ENCODE data around the gene PYY.
"Not testable (repeated sequence)": the region's sequence is repeated elsewhere in the genome, so short reads cannot be mapped to it uniquely, and the experiment has no call there.

PYY gene

DNA sequence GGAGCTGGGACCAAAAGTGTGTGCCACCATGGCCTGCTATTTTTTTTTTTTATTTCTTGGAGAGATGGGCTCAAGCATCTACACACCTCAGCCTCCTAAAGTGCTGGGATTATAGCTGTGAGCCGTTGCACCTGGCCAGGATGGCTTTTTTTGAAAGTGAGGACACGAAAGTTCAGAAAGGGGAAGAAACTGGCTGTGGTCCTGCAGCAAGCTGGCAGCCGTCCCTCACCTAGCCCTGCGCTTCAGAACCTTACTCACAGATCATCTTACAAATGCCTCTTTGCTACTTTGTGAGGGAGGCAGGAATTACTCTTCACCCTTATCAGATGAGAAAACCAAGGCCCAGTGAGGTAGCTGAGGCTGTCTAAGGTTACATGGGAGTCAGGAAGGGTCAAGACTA is 7.0 kb downstream of the PYY start:
- DNase-seq (ENCODE audit: low read depth in 2 of 2) = no peak

DNA sequence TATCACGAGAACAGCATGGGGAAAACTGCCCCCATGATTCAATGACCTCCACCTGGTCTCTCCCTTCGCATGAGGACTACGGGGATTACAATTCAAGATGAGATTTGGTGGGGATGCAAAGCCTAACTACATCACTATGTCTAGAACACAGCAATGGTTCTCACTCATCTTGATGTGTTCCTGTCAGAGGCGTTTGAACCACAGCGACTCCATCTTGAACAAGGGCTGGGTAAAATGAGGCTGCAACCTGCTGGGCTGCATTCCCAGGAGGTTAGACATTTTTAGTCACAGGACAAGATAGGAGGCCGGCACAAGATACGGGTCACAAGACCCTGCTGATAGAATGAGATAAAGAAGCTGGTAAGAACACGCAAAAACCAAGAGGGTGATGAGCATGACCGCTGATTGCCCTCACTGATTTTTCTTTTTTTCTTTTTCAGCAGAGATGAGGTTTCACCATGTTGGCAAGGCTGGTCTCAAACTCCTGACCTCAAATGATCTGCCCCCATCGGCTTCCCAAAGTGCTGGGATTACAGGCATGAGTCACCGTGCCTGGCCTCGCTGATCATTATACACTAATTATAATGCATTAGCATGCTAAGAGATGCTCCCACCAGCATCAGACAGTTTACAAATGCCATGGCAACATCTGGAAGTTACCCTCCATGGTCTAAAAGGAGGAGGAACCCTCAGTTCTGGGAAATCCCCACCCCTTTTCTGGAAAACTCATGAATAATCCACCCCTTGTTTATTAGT is 8.5 kb downstream of the PYY start:
- DNase-seq (ENCODE audit: low read depth in 2 of 2) = peak; percentile 27 to 45

DNA sequence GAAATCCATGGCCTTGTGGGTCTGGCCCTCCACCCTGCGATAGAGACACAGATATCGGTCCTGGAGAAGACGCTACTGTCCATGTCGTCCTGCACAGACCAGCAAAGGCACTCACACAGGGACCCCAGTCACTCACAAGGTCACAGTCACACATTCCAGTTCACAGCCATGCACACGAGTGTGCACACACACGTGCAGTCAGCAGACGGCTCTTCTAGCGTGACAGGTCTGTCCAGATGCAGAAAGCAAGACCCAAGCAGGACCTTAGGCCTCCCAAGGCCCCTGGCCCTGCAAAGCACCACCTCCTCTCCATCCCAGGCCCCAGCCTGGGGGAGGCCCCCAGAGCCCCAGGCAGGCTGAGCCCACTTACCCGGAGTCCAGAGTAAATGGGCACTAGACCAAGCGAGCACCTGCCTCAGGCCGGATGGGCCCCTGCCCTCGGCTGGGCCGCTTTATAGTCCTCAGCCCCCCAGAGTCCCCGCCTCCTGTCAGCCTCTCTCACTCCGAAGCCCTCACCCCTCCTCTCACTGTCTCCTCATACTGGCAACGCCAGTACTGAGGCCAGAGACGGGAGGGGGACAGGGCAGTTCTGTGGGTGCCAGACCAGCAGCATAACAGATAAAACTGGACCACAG is 11.6 kb downstream of the PYY start, which contains the start of gene PPY:
Gene PPY (minus strand): TSS at position 426 of the 635 bp plus-strand sequence. CDS start 822 bp downstream, outside the sequence.
- no peak for DNase-seq (ENCODE audit: low read depth in 2 of 2)

DNA sequence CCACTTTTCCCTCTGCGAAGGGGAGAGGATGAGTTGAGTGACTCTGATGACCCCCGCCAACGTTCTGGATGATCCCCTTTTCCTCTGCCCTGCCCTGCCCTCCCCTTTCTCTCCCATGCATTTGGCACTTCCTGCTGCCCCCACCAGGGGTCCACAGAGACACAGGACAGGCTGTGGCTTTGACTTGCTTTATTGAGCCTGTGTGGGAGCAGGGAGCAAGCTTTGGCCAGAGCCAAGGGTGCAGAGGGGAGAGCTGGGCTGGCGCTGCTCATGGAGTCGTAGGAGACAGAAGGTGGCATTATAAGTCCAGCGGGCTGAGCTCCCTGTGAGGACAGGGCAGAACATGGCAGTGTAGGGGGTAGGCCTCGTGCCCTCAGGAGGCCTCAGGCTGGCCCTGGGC is 13.1 kb downstream of the PYY start:
- no peak for DNase-seq (ENCODE audit: low read depth in 2 of 2)

DNA sequence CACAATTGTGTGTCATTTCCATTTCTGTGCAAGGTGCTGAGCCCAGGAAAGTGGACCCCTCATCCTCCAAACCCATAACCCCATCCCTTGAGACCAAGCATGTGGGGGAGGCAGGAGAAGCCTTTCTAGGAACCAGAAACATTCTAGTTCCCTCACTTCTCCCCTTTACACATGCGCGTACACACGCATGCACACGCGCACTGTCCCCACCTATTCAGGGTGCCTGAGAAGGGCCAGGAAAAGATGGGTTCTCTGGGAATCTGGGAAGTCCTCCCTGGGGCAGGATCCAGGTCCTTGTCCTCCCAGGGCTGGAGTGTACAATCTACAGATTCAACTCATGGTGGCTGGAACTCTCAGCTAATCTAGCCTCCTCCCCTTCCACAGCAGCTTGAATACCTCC is 13.9 kb downstream of the PYY start:
- DNase-seq (ENCODE audit: low read depth in 2 of 2) = no peak

DNA sequence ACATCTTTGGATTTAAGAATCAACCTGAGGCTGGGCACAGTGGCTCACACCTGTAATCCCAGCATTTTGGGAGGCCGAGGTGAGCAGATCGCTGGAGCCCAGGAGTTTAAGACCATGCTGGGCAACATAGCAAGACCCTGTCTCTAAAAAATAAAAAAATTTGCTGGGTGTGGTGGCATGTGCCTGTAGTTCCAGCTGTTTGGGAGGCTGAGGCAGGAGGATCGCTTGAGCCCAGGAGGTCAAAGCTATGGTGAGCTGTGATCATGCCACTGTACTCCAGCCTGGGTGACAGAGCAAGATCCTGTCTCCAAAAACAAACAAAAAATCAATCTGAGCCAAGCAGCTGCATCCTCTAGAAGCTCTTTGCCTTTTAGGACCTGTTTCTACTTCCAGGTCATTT is 14.3 kb downstream of the PYY start:
- DNase-seq (ENCODE audit: low read depth in 2 of 2) = not testable (repeated sequence)

DNA sequence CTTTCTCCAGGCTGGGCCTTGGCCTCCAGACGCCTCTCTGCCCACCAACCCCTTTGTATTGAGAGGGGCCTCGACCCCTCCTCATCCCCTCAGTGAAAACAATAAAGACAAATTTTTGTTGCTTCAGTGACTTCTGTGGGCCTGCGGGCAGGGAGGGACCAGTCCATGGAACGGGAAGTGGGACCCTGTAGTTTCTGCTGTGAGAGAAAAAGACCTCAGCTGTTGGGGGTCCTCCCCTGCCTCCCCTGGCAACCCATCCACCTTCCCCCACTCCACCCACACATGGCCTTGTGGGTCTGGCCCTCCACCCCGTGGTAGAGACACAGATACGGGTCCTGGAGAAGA is 14.9 kb downstream of the PYY start:
- no peak for DNase-seq (ENCODE audit: low read depth in 2 of 2)

DNA sequence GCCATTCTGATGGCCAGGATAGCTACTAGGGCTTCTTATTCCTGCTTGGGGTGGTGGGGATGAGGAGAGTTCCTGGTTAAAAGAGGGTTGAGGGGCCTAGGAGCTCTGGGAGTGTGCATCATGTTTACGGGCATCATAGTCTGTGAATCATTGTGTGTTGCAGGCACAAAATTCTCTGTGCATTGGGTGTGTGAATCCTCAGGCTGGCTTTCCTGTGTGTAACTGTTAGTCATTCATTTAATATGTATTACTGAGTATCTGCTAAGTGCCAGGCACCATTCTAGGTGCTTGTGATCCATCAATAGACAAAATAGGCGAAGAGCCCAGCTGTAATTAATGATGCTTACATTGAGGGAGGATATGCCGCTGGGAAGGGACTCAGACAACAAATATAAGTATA is 17.3 kb downstream of the PYY start:
- no peak for DNase-seq (ENCODE audit: low read depth in 2 of 2)

DNA sequence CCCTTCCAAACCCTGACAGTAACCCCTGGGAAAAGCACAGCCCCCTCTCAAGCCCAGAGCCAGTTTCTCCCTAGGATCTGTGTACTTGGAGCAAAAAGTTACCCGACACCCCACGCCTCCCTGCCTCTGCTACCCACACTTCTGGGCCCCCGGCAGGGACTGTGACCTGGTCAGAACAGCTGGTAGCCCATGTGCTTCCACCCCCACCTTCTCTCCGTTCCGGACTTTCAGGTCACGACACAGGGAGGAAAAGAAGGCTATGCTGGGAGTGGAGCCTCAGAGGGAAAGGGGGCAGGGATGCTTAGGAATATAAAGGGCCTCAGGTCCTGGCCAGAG is 17.8 kb downstream of the PYY start:
- DNase-seq (ENCODE audit: low read depth in 2 of 2) = no peak

DNA sequence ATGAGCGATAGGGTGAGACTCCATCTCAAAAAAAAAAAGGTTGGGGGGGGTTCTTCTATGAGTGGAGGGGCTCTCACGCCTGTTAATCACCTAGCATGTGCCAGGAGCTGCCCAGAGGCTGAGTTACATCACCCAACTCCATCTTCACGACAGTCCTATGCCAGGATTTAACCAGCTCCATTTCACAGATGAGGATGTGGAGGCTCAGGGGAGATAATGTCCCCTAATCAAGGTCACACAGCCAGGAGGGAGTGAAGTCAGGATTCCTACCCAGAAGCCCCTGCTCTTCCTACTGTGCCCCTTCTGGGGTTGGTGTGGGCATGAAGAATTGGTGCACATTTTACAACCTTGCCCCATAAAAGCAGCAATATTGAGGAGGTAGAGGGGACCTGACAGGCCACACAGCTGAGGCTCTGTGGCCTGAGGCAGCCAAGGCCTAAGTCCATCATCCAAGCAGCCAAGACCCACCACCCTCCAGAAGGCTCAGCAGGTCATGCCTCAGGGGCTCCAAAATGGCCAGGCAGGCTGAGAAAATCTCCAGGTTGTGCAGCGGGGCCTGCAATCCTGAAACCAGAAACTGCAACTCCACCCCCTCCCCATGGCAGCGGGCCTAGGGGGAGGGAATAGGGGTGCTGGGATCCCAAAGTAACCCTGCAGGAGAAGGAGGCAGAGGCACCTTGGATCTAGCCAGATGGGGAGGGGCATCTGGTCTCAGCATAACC is 18.4 kb downstream of the PYY start:
- DNase-seq (ENCODE audit: low read depth in 2 of 2) = no peak

DNA sequence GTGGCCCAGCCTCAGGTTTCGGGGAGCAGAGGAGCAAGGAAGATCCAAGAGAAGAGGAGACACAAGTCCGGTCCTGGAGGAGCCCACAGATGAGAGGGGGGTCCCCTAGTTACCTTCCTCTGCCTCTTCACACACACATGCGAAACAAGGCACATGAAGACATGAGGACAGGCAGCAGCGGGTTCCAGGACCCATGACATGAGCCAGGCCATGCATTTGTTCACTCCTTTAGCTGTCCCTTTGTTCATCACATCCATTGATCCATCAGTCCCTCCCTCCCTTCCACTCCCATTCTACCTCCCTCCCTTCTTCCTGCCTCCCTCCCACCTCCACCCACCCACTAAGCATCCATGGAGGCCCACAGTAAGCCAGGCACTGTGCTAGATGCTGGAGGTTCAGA is 20.8 kb downstream of the PYY start:
- no peak for DNase-seq (ENCODE audit: low read depth in 2 of 2)

DNA sequence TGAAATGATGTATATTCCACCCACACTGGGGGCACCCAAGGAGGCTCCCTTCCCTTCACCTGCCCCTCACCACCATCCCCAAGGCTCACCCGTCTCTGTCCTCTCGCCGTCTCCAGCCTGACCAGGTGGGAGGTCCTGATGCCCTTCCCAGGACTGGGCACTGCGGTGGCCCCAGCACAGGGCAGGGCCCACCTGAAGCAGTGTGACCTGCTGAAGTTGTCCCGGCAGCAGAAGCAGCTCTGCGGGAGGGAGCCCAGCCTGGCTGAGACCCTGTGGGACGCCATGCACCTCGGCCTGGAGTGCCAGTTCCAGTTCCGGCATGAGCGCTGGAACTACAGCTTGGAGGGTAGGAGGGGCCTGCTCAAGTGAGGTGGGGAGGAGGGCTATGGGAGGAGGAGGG is 21.4 kb downstream of the PYY start:
- no peak for DNase-seq (ENCODE audit: low read depth in 2 of 2)

DNA sequence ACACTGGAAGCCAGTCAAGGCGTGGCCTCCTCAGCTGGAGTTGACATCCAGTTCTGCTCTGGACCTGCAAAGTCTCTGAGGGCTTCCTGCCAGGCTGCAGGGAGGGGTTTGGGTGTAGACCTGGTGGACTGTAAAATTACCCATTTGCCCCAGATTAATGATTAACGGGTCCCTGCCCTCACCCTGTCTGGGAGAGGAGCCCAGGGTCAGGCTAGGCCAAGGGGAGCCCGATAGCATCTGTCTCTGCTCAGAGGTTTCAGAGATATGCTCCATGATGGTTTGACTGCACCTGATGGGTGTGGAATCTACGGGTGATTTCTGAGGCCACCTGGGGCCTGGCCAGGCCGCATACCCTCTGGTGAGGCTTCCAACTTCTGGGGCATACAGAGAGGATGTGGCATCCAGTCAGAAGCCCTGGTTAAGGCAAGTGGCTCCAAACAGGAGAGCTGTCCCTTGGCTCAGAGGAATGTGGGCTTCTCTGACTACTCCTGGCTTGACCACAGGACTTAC is 22.6 kb downstream of the PYY start:
- DNase-seq (ENCODE audit: low read depth in 2 of 2) = no peak

DNA sequence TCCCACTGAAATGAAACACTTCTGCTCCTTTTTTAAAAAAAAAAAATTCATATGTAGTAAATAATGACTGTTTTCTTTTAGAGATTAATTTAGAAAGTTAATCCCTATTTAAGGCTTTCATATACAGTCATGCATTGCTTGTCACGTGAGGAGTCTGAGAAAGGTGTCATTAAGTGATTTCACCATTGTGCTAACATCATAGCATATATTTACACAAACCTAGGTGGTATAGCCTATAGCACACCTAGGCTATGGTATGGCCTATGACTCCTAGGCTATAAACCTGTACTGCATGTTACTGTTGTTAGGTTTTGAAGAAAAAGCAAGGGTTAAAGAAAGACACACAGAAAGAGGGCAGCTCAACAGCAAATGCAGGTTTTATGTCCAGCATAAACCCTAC is 25.1 kb downstream of the PYY start:
- DNase-seq (ENCODE audit: low read depth in 2 of 2) = no peak

DNA sequence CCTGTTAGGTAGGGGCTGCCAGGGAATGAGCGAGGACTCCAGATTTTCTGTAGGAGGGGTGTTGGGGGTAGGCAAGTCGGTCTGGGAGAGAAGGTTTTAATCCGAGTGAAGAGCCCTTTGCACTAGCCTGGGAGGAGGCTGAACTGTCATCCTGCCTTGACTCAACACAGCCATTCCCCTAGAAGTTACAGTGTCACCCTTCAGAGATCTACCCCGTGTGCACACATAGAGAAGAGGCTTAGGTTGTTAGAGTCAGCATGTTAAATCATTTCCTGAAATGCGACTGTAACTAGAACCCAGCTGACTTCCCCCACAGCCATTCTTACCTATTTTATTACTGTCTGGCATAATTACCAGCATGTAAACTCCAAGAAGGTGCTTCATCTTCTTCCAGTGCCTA is 25.8 kb downstream of the PYY start:
- DNase-seq (ENCODE audit: low read depth in 2 of 2) = not testable (repeated sequence)

DNA sequence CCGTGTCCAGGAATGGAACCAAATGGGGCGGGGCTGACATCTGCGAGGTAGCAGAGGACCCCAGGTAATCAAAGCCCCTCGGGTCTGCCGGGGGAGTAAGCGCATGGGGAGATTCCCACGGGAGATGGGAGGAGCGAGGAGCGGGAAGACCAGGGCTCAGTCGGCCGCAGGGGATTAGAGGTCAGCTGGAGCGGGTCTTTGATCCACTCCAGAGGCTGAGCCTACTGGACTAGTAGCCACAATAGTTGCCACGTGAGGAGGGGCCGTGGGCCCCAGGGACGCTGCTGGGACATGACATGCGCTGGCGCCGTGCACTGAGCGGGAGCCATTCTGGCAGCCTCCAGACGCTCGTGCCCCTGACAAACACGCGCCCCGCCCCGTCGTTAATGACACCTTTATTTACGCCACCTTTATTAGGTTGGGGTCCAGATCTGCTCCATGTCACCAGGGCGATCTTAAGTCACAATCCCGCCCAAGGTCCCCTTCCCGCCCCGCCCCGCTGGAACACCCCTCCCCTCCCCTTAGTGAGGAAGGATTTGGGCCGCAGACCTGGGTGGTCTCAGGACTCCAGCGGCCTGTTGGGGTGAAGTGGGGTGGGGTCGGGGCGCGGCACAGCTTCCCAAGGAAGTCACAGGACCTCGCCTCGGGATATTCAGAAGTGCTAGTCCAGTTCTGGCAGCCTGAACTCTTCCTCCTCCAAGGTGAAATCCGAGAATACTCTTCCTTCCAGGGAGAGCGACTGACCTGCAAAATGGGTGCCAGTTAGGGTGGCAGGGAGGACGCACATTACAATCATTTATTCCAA is 26.5 kb downstream of the PYY start:
- no peak for DNase-seq (ENCODE audit: low read depth in 2 of 2)

DNA sequence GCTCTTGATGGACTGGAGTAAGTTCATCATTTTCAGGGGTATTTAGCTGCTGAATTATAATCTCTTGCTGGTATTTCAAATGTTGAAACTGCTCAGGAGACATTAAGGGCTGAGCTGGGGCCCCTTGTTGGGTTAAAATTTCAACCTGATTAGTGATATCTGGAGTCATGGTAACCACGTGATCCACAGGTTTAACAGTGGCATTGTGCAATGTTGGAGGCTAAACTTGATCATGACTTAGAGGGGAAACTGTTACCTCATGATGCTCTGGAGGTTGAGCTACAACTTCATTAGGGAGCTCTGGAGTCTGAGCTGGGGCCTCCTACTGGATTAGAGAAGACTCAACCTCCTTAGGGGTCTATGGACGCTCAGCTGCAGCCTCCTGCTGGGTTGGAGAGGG is 29.2 kb downstream of the PYY start:
- DNase-seq (ENCODE audit: low read depth in 2 of 2) = no peak

DNA sequence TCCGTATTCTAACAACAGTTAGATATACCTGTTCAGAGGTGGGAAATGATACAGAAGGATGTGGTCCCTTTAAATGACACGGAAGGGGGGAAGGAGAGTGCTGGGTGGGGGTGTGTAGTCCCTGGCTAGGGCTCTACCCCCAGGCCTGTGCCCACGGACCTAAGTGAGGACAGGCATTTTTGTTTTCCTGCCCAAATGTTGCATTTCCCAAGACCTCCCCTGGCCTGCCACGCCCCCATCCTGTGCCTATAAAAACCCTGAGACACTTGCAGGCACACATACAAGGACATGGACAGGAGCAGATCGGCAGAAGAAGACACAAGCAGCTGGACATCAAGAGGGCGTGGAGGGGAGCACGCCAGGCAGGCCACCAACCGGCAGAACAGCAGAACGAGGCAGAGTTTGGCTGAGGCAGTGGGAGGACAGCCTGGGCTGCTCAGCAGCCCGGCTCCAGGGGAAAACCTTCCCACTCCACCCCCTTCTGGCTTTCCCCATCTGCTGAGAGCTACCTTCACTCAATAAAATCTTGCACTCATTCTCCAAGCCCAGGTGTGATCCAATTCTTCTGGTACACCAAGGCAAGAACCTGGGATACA is 33.1 kb downstream of the PYY start:
- no peak for DNase-seq (ENCODE audit: low read depth in 2 of 2)

DNA sequence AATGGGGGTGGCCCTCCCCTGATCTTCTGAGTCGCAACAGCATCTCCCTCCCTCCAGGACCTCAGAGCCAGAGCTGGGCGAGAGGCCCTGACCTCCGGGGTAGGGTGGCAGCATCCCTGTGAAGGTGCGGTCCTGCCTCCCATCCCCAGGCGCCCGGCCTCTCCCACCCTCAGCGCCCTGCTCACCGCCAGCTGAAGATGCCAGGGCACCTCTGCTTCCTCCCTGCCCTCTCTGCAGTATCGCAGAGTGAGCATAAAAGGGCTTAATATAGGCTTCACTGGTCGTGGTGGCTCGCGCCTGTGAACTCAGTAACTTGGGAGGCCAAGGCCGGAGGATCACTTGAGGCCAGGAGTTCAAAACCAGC is 35.7 kb downstream of the PYY start:
- no peak for DNase-seq (ENCODE audit: low read depth in 2 of 2)

DNA sequence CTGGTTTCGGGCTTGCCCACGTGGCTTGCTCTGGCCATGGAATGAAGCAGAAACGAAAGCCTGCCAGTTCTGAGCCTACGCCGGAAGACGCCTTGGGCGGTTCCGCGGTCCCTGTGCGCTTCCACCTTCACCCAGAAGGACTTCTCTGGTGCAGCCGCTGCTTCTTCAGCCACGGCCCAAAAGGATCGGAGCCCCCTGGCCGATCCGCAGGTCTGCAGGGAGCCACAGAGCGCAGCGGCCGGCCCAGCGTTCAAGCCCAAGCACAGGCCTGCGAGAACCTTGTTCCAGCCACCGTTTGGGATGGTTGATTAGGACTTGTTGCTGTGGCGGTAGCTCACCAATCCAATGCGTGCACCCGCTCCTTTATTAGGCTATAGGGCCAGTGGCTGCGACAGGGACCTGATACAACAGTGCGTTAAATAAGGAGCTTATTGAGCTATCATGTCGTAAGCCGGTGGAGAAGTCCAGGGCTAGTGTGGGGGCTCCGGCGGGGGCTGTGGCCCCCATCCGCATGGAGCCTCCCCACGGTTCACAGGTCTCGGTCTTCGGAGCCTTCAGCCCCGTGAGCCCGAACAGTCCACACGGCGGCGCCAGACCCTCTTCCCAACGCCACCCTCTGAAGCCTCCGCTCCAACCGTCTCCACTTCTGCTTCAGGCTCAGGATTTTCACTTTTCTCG is 36.3 kb downstream of the PYY start:
- DNase-seq (ENCODE audit: low read depth in 2 of 2) = no peak

DNA sequence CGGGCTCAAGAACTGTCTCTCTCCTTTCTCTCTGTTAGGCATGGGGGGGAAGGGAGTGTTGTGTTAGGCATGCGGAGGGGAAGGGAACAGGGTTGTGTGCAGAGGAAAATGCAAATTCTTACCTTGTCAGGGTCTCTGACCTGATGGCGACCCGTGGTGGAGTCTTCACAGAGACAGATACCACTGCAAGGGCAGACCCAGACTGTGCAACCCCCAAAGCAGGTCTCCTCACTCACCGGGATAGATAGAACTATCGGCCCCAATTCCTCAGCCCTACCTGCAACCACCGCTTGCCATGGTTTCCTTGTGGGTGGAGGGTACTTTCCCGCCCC is 36.8 kb downstream of the PYY start:
- DNase-seq (ENCODE audit: low read depth in 2 of 2) = no peak
